GM23248 (cell line): ENCODE measurements around the gene ZCCHC2. TPM values are rescaled to one million over a fixed set of nuclear protein-coding genes. Genes with fewer than 3 reads are reported as not detected.

Experiments
- DNase-seq: peaks from one replicate; pipeline ENCODE4 v3.0.0-alpha.2; 2015
- H2AFZ ChIP-seq: fragments of 200-600 bp; sonication (generic); 2 replicates; pipeline ENCODE4 v1.6.1; 2016; ENCODE audit warnings: antibody characterized with exemption
- H3F3A ChIP-seq: fragments of 200-600 bp; sonication (generic); 2 replicates; pipeline ENCODE4 v1.6.1; 2016; ENCODE audit warnings: mild to moderate bottlenecking, antibody characterized with exemption, mixed run types; ENCODE audit not compliant: insufficient read depth
- H3K27ac ChIP-seq: fragments of 200-600 bp; sonication (generic); 2 replicates; pipeline ENCODE4 v1.5.1; 2016; ENCODE audit warnings: mild to moderate bottlenecking
- H3K27me3 ChIP-seq: fragments of 200-600 bp; sonication (generic); replicated peaks from 2 replicates; pipeline ENCODE4 v1.6.1; 2016; ENCODE audit warnings: mild to moderate bottlenecking; ENCODE audit not compliant: insufficient read depth
- H3K36me3 ChIP-seq: fragments of 200-600 bp; sonication (generic); 2 replicates; pipeline ENCODE4 v1.6.1; 2016; ENCODE audit warnings: low read depth, mild to moderate bottlenecking
- H3K4me1 ChIP-seq: fragments of 200-600 bp; sonication (generic); 2 replicates; pipeline ENCODE4 v1.6.1; 2016; ENCODE audit warnings: mild to moderate bottlenecking; ENCODE audit not compliant: insufficient read depth
- H3K4me2 ChIP-seq: fragments of 200-600 bp; sonication (generic); one replicate; pipeline ENCODE4 v1.6.1; 2016; ENCODE audit warnings: mild to moderate bottlenecking; ENCODE audit not compliant: unreplicated experiment
- H3K4me3 ChIP-seq: fragments of 200-600 bp; sonication (generic); 2 replicates; pipeline ENCODE4 v1.5.1; 2016; ENCODE audit warnings: mild to moderate bottlenecking
- H3K79me2 ChIP-seq: fragments of 200-600 bp; sonication (generic); 2 replicates; pipeline ENCODE4 v1.6.1; 2016; ENCODE audit warnings: mild to moderate bottlenecking; ENCODE audit not compliant: insufficient read depth
- H3K9ac ChIP-seq: fragments of 200-600 bp; sonication (generic); 2 replicates; pipeline ENCODE4 v1.6.1; 2016; ENCODE audit warnings: mild to moderate bottlenecking
- H3K9me2 ChIP-seq: fragments of 200-600 bp; sonication (generic); 2 replicates; pipeline ENCODE4 v1.6.1; 2016; ENCODE audit warnings: mixed run types, mild to moderate bottlenecking, moderate library complexity; ENCODE audit not compliant: insufficient read depth
- H3K9me3 ChIP-seq: fragments of 200-600 bp; sonication (generic); one replicate; pipeline ENCODE4 v1.6.1; 2017; ENCODE audit warnings: low read depth
- H4K20me1 ChIP-seq: fragments of 200-600 bp; sonication (generic); 2 replicates; pipeline ENCODE4 v1.6.0; 2016; ENCODE audit not compliant: insufficient read depth
- EZH2 ChIP-seq: fragments of 200-600 bp; sonication (generic); IDR thresholded peaks from 2 replicates; pipeline ENCODE4 v1.6.1; 2018; ENCODE audit warnings: antibody characterized with exemption, mild to moderate bottlenecking; ENCODE audit not compliant: insufficient read depth, poor library complexity, severe bottlenecking
- EZH2phosphoT487 ChIP-seq: fragments of 200-600 bp; sonication (generic); IDR thresholded peaks from 2 replicates; pipeline ENCODE4 v1.6.1; 2018; ENCODE audit warnings: antibody characterized with exemption, moderate library complexity, mild to moderate bottlenecking, low read depth; ENCODE audit not compliant: insufficient read depth
- WGBS, 2 experiments: methylation state at CpG; one replicate each; pipeline ENCODE4 v1.1.6; 2015 to 2017; ENCODE audit warnings: low lambda C conversion rate in 2 of 2, low coverage in 1 of 2; ENCODE audit errors: missing lambda C conversion rate in 2 of 2; 5-methylcytosine and 5-hydroxymethylcytosine counted together
- in situ Hi-C: fragments of 300-500 bp; cut with MboI; formaldehyde crosslinking; loops from 2 replicates; pipeline ENCODE4 v1.15.0; 2020
- polyA plus RNA-seq: library from polyadenylated mRNA; unstranded; fragments of >200 nt; fragmentation: Nextera tagmentation; extraction: Ambion mirVana; gene quantifications from 2 replicates; pipeline ENCODE4 v1.2.1, GENCODE V29; 2016
- total RNA-seq: library from RNA; depleted of rRNA; stranded (reverse); fragments of >200 nt; shearing (Covaris generic); gene quantifications from 2 replicates; pipeline ENCODE4 v1.2.3, GENCODE V29; 2014

ZCCHC2 gene
- total and polyA plus RNA-seq, 2 experiments from 2014 or later = 0.81 to 1.7 TPM

GRCh38 chr18:62522178-62522503 is 684 bp upstream of the ZCCHC2 start:
- DNase-seq = no peak
- Histone ChIP-seq H4K20me1 (no peaks in the 10 kb centered on the region), H3K9me3 (no peaks in the 10 kb centered on the region), H3K9ac (peak overlapping the region; percentile 79), H3K36me3 (no peaks in the 10 kb centered on the region), H3K9me2 (no peaks in the 10 kb centered on the region), H3F3A (peaks cover 15% of the 10 kb centered on the region; the same call in 1 of the 2 replicates), H3K4me2 (peak overlapping the region; percentile 75), H3K79me2 (peaks cover 24% of the 10 kb centered on the region), H3K27ac (peak overlapping the region; percentile 74), H3K27me3 (no peaks in the 10 kb centered on the region), H3K4me1 (peaks cover 13% of the 10 kb centered on the region), H2AFZ (peak overlapping the region; percentile 83), H3K4me3 (peak overlapping the region; percentile 78)
- TF ChIP-seq EZH2 (no peak), EZH2phosphoT487 (no peak)
- in situ Hi-C loops = no loop called here
- WGBS, 2 experiments = 1% methylated on average over 23 to 32 of the region's 32 CpGs

DNA sequence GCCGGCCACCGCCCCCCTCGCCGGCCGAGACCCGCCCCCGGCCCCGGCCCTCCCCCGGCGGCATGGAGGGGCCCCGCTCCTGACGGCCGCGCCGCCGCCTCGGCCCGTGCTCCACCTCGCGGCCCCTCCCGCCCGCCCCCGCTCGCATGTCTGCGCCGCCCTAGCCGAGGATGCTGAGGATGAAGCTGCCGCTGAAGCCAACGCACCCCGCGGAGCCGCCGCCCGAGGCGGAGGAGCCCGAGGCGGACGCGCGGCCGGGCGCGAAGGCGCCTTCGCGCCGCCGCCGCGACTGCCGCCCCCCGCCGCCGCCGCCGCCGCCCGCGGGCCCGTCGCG is 397 bp downstream of the ZCCHC2 start:
- no peaks in the 10 kb centered on the region for H3K36me3 ChIP-seq
- in situ Hi-C loops = no loop called here
- peaks cover 34% of the 10 kb centered on the region for H3K79me2 ChIP-seq
- no peaks in the 10 kb centered on the region for H3K9me2 ChIP-seq
- WGBS, 2 experiments = 0 to 2% methylated on average over 1 to 42 of the region's 62 CpGs
- no peaks in the 10 kb centered on the region for H4K20me1 ChIP-seq
- H2AFZ ChIP-seq = no peak overlapping the region
- peak overlapping the region; percentile 79 for H3K9ac ChIP-seq
- no peak overlapping the region for H3K4me2 ChIP-seq
- peaks cover 18% of the 10 kb centered on the region for H3K4me1 ChIP-seq
- no peak for DNase-seq
- peaks cover 23% of the 10 kb centered on the region for H3F3A ChIP-seq
- TF ChIP-seq EZH2 = no peak
- no peak for TF ChIP-seq EZH2phosphoT487
- peak overlapping the region; percentile 78 for H3K4me3 ChIP-seq
- peak overlapping the region; percentile 74 for H3K27ac ChIP-seq
- no peaks in the 10 kb centered on the region for H3K9me3 ChIP-seq
- H3K27me3 ChIP-seq = no peaks in the 10 kb centered on the region

GRCh38 chr18:62523631-62524439 is 1.0 kb downstream of the ZCCHC2 start:
- H3K9ac ChIP-seq = peak overlapping the region; percentile 71

GRCh38 chr18:62524440-62525200 is 1.8 kb downstream of the ZCCHC2 start:
- Histone ChIP-seq H3K36me3 (no peaks in the 10 kb centered on the region), H3K4me3 (peak overlapping the region; percentile 86), H3F3A (peaks cover 23% of the 10 kb centered on the region), H3K9me2 (no peaks in the 10 kb centered on the region), H3K27me3 (no peaks in the 10 kb centered on the region), H3K9me3 (no peaks in the 10 kb centered on the region), H3K79me2 (peaks cover 48% of the 10 kb centered on the region), H4K20me1 (no peaks in the 10 kb centered on the region), H3K27ac (peak overlapping the region; percentile 32), H2AFZ (peak overlapping the region; percentile 77), H3K4me1 (peaks cover 18% of the 10 kb centered on the region), H3K4me2 (peak overlapping the region; percentile 95), H3K9ac (peak overlapping the region; percentile 71)
- in situ Hi-C loops = no loop called here
- TF ChIP-seq EZH2 (no peak), EZH2phosphoT487 (no peak)
- WGBS, 2 experiments = 1 to 2% methylated on average over 41 to 54 of the region's 57 CpGs
- DNase-seq = peak; percentile 79

More at GRCh38 chr18:62523631-62524439, 1.0 kb downstream of the ZCCHC2 start:
- H3K27ac ChIP-seq = peak overlapping the region; percentile 32
- in situ Hi-C loops = no loop called here
- peaks cover 18% of the 10 kb centered on the region for H3K4me1 ChIP-seq
- no peaks in the 10 kb centered on the region for H3K9me3 ChIP-seq
- no peak for TF ChIP-seq EZH2phosphoT487
- no peak for TF ChIP-seq EZH2
- peak; percentile 81 for DNase-seq
- H3K4me3 ChIP-seq = peak overlapping the region; percentile 86
- WGBS, 2 experiments = 1% methylated on average over 50 to 71 of the region's 100 CpGs
- no peaks in the 10 kb centered on the region for H3K9me2 ChIP-seq
- H3K79me2 ChIP-seq = peaks cover 40% of the 10 kb centered on the region
- H4K20me1 ChIP-seq = no peaks in the 10 kb centered on the region
- peaks cover 23% of the 10 kb centered on the region for H3F3A ChIP-seq
- peak overlapping the region; percentile 95 for H3K4me2 ChIP-seq
- H3K36me3 ChIP-seq = no peaks in the 10 kb centered on the region
- no peaks in the 10 kb centered on the region for H3K27me3 ChIP-seq
- H2AFZ ChIP-seq = peak overlapping the region; percentile 77
